GM18867 (cell line): ENCODE results near the gene IFNA8.
"Not testable (repeated sequence)": the region's sequence is repeated elsewhere in the genome, so short reads cannot be mapped to it uniquely, and the experiment has no call there.

ENCODE experiments used
- ATAC-seq: cut with Tn5 transposase; IDR thresholded peaks from one replicate; pipeline ENCODE4 v1.9.1; 2021; ENCODE audit warnings: mild to moderate bottlenecking, moderate library complexity; ENCODE audit not compliant: unreplicated experiment

The IFNA8 gene

DNA sequence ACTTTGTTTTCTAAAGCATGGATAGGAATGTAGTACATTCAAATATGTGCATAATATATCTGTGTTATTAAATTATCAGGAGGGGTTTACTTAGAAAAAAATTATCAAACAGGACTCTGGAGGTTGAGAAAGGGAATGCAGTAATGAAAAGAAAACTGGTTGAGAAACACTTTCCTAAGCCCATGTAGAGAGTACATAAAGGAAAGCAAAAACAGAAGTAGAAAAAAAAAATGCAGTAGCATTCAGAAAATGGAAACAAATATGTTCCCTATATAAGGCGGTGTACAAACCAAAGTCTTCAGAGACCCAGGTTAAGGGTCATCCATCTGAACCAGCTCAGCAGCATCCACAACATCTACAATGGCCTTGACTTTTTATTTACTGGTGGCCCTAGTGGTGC lies at the start of gene IFNA8:
TSS of gene IFNA8 (plus strand) at position 301 of the 400 bp plus-strand sequence. CDS start at position 361, 60 bp downstream.
- ATAC-seq: no peak

DNA sequence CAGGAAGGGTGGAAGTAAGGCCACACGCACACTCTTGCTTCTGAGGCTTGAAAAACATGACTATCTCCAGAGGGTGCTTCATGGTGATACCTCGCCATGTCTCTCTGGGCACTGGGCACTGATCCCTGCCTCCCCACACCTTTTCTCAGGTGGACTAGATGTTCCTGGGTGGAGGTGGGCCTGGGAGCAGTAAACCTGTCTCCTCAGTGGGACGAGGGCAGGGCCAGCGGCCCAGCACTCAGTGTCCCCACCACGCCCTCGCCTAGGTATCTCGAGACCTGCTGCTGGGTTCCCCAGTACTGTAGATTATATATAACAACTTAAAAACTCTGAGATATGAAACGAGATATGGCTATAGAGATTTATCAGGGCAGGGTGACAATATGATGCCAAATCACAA lies 46.6 kb upstream of the IFNA8 start:
- ATAC-seq: no peak

DNA sequence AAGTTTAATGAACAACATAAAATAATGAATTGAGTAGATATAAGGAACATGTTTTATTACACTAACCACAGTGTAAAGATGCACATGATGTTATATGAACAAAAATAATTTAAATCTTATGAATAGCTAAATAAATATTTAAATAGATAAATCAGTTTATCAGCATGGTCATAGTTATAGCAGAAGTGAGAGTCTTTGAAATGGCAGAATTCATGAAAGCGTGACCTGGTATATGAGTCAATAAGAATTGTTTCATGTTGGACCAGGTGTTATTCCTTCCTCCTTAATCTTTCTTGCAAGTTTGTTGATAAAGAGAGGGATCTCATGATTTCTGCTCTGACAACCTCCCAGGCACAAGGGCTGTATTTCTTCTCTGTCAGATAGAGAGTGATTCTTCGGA lies 41.7 kb upstream of the IFNA8 start:
- peak; percentile 80 for ATAC-seq

DNA sequence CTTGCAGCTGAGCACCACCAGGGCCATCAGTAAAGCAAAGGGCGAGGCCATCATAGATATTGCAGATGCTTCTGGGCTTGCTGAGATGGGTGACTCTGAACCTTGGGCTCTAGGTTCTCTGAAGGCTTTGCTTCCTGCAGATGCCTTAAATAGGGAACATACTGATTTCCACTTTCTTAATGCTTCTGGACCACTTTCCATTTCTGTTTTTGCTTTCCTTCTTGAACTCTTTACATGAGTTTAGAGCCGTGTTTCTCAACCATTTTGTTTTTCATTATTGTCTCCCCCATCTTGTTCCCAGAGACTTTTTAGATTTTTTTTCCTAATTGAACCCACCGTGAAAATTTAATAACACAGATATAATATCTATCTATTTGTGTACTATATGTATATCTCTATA lies 41.0 kb upstream of the IFNA8 start, which contains the start of gene IFNA13:
TSS of gene IFNA13 (minus strand) at position 101 of the 400 bp plus-strand sequence. CDS start at position 54, 47 bp downstream.
- ATAC-seq: no peak

DNA sequence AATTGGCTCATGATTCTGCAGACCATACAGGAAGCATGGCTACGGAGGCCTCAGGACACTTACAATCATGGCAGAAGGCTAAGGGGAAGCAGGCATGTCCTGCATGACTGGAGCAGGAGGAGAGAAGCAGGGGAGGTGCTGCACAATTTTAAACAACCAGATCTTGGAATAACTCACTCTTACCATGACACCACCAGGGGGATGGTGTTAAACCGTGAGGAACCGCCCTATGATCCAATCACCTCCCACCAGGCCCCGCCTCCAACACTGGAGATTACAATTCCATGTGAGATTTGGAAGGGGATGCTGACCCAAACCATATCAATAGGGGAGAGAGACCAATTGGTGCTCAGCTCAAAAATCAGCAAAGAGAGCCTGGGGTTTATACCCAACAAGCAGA lies 37.5 kb upstream of the IFNA8 start:
- ATAC-seq: not testable (repeated sequence)

DNA sequence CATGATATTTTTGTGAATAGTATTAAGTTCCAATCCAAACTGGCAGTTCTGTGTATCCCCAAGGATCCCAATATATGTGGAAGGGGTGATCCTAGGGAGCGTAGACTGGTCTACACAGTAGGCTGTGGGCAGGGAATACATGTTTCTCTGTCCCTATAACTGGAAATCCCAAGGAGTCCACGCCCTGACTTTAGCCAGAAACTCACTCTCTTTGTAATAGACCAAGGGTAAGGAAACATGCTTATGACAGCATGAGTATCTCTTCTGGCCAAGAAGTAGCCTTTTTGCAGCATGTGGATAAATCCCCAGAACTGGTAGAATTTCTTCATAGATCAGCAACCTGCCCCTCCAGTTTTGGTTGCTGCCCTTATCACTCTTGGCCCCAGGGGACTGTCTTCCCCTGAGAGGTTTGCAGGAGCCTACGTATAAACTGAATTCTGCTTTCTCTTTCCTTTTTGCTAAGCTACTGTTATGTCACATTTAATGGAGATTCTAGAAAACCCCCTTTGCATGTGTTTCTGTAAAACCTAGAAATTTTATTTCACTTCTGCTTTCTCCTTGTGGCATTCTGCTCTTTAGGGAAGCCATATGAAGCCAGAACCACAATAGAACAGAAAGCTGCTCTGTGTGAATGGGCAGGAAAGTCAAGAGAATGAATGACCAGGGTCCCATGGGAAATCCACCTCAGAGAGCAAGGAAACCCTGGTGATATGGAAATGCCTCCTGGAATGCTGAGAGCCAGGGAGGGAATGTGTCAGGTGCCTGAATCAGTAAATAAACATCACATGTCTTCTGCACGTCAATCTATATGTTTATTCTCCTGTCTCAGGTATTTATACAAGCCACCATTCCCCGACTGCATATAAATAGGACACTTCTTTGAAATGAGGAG lies 27.2 kb upstream of the IFNA8 start:
- peak; percentile 98 for ATAC-seq

DNA sequence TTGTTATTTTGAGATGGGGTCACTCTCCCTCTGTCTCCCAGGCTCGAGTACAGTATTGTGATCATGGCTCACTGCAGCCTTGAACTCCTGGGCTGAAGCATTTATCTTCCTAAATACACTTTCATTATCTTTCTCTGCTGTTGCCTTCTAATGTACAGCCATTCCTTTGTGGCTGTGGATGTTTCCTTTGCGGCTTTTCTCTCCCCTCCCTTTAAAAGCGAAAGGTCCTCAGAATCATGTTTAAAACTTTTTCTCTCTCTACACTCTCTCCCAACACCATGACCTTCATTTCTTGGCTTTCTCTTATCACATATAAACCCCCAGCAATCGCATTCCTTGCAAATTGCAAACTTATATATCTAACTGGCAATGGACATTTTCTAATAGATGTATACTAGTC lies 25.3 kb upstream of the IFNA8 start:
- no peak for ATAC-seq

DNA sequence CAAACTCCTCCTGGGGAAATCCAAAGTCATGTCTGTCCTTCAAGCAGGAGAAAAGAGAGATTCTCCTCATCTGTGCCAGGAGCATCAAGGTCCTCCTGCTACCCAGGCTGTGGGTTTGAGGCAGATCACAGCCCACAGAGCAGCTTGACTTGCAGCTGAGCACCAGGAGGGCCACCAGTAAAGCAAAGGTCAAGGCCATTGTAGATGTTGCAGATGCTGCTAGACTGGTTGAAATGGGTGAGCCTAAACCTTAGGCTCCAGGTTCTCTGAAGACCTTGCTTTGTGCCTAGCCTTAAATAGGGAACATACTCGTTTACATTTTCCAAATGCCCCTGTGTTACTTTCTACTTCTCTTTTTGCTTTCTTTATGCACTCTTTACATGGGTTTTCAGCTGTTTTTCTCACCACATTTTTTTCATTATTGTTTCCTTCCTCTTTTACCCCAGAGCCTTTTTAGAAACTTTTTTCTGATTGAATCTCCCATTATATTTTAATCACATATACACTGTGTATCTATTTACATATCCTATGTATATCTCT lies 23.7 kb upstream of the IFNA8 start, which contains the start of gene IFNA2:
TSS of gene IFNA2 (minus strand) at position 268 of the 540 bp plus-strand sequence. CDS start at position 199, 69 bp downstream.
- ATAC-seq: peak; percentile 30

DNA sequence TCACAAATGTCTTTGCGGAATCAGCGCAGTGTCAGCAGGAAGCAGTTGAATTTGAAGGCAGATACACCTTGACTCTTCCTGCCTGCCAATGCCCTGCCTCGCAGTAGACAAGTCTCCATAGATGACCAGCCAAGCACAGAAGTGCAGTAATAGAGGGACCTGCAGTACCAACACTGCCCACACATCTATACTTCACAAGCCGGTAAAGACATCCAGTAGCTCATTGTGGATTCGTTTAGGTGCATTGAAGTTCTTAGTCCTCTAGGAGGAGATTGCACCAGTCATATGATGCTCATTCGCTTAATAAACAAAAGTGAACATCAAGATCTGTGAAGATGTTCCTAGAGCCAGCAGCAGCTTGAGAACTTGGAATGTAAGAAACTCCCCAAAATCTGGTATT lies 16.6 kb upstream of the IFNA8 start:
- ATAC-seq: peak; percentile 97

DNA sequence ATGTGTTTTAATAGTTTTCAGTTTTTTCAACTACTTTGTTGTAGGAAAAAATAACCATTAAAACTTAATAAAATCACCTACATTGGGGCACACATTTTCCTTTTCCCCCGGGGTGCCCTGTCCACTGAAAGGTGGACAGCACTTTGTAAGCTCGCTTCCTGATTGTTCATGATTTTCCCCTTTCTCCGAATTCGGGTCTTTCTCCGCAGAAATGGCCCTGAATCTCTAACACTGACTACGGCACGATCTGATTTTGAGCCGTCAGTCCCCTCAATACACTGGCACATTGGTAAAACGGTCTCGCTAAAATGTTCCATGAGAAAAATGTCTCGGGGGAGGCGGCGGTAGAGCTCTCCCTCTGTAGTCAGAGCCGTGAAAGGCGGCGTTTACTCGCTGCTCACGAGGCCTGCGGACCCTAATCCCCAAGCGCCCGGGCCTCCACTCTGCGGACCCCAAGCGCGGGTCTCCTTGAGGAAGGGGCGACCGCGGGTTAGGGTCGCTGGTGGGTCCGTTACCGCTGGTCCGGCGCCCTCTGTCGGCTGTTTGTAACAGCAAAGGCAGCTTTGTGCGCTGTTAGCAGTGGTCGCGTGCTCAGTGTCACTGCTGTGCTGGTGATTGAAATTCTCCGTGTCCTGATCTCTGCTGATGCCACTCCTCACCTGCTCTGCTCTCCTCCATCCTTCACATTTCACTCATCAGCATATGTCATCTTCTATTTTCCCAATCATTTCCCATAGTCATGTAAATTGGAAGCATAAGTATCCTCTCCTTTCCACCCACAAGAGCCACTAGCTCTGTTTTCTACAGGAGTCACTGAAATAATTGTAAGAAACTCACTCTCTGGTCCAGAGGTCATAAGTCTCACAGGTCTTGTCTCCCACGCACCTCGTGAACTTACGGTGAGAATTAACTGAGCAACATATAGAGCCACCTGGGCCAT lies 12.9 kb upstream of the IFNA8 start:
- peak; percentile 65 for ATAC-seq

DNA sequence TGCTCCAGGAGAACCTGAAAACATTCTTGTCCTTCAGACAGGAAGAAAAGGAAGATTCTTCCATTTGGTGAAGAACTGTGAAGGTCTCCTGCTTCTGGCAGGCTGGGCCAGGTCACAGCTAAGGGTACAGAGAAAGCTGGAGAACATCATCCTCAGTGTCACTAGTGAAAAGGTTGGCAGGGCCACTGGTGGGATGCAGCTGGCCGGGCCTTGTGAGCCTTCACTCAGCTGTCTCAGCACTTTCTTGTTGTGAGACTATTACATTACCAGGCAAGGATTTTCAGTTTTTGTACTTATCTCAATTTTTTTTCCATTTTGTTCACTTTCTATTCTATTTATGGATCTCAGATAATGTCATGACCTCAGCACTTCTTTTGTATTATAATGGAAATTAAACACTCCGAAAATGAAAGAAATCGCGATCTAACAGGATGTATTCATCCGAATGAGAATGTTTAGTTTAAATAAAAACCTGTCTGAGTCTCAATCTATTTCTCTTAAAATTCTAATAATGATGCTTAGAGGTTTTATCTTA lies 9.9 kb upstream of the IFNA8 start:
- no peak for ATAC-seq

DNA sequence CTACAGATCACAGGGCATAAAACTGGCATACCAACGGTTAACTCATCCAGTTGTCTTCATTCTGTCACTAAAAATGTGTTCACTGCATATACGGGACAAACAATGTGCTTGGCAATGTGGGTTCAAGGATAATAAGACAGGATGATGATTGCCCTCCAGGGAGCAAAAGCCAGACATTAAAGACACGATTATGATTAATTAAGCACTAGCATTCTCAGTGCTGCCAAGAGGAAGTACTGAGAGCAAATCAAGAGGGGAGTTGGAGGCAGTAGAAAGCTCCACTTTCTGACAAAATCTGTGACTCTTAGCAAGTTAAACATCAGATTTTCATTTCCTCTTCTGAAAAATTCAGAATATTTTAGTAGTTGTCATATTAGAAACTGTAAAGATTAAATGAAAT lies 9.0 kb upstream of the IFNA8 start:
- ATAC-seq: no peak

DNA sequence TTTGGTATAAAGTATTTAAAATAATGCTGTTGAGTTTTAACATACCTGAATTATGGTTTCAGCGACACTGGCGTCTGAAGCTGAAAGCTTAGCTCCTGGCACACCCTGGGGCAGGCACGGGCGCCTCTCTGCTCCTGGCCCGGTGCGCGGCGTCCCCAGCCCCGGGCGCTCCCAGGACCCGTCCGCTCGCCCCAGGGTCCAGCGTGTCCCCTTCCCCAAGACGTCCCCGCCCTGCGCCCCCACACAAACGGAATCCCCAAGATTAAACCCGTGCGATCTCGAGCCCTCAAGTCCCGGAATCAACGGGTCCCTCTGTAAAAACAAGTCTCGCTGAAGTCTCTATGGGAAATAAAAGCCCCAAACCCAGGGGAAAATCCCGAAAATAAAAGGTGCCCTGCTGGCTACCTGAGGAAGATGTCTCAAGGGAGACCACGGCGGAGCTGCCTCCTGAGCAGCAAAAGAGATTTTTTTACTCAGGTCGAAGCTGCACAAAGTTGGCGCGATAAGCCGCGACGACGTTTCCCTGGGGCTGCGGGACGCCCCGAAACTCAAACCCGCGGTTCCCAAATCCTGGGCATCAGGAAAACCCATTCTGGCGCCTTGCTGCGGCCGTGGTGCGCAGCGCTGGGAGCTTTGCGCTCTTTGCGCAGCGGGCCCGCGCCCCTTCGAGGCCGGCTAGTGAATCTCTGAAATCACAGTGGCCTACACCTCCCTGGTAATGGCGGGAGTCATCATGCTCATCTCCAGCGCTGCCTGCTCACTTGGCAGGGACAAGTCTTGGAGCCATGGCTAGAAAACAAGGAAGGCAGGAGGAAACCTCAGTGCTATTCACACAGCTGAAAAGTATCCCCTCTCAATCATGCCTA lies 6.3 kb upstream of the IFNA8 start:
- ATAC-seq: no peak

DNA sequence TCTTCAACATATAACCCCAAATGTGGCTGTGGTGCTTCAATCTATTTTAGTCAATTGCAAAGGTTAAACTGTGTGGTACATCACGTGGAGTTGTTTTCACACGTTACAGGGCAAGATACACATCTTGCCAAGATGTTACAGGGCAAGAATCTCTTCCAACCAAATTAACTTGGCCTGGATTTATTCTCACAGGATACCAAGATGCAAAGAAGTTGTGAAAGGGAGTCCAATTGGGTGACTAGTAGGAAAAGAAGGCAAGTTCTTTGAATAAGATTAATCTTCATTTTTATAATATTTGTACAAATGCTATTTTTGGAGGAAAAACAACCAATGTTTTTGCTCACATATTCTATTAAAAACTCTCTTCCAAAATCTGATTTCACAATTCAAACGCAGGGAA lies 4.8 kb upstream of the IFNA8 start:
- no peak for ATAC-seq

DNA sequence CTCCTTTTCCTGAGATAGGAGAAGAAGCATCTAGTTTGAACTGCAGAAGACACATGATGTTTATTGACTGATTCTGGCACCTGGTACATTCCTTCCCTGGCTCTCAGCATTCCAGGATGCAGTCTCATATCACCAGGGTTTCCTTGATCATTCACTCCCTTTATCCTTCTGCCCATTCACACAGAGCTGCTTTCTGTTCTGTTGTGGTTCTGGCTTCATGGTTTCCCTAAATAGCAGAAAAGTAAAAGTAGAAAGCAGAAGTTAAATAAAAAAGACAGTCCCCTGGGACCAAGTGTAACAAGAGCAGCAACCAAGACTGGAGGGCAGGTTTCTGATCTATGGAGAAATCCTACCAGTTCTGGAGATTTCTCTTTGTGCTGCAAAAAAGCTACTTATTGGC lies 3.2 kb downstream of the IFNA8 start:
- no peak for ATAC-seq

DNA sequence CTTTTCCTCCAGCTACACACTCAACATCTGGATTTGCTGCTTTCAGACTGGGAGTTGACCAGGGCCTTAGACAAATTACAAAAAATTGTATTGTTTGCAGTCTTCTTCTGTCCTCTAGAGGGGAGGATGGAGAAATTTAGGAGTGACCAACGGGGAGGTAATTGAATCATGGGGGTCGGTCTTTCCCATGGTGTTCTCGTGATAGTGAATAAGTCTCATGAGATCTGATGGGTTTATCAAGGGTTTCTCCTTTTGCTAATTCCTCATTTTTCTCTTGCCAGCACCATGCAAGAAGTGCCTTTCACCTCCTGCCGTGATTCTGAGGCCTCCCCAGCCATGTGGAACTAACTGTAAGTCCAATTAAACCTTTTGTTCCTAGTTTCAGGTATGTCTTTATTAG lies 4.2 kb downstream of the IFNA8 start:
- ATAC-seq: no peak

DNA sequence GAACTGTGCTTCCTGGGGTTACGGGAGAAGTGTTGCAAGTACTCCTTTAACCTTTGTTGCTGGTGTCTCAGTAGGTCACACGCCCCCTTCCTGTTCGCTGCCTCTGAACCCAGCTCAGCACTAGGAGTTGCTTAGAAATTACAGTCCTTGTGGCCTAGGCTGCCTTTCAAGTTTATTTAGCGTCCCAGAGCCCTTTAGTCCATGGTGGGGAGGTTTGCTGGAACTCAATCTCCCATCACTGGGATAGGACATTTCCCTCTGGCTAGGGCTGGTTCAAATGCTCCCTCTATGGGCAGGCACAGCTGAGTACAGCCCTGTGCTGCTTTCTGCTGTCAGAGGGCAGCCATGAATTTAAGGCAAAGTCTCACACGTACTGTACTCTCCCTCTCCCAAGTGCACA lies 4.7 kb downstream of the IFNA8 start:
- ATAC-seq: peak; percentile 72

DNA sequence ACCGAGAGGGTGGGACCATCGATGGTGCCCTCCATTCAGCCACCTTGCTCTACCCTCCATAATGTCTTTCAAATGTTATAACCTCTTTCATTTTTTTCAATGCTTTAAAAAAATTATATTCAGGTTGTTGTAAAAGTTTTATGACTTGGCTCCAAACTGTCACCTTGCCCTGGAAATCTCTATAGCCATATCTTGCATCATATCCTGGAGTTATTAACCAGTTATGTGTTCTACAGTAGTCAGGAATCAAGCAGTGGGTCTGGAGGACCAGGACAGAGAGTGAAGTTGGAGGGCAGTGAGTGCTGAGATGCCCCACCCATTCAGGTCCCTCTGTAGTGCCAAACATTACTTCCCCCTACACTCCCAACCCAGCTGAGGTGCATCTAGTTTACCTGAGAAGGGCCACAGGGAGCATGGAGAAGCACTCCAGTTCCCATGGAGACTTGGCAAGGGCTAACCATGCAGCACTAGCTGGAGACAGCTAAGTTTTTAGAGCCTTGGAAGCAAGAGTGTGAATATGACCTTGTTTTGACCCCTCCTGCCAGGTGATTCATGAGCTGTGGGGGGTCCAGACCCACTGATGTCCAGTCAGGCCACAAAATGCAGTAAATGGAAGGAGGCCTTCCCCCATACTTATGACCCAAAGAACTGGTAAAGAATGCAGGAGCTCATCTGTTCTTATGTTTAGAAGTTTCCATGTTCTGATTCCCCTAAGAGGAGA lies 5.5 kb downstream of the IFNA8 start:
- no peak for ATAC-seq
